ENCODE results near the gene IRF7.
"Not testable (repeated sequence)": the region's sequence is repeated elsewhere in the genome, so short reads cannot be mapped to it uniquely, and the experiment has no call there.

Gene IRF7

GRCh38 chr11:577611-577894, 38.2 kb downstream of the IRF7 start:
- DNase-seq: no peak

GRCh38 chr11:576811-577610, 38.7 kb downstream of the IRF7 start:
- DNase-seq: no peak

DNA sequence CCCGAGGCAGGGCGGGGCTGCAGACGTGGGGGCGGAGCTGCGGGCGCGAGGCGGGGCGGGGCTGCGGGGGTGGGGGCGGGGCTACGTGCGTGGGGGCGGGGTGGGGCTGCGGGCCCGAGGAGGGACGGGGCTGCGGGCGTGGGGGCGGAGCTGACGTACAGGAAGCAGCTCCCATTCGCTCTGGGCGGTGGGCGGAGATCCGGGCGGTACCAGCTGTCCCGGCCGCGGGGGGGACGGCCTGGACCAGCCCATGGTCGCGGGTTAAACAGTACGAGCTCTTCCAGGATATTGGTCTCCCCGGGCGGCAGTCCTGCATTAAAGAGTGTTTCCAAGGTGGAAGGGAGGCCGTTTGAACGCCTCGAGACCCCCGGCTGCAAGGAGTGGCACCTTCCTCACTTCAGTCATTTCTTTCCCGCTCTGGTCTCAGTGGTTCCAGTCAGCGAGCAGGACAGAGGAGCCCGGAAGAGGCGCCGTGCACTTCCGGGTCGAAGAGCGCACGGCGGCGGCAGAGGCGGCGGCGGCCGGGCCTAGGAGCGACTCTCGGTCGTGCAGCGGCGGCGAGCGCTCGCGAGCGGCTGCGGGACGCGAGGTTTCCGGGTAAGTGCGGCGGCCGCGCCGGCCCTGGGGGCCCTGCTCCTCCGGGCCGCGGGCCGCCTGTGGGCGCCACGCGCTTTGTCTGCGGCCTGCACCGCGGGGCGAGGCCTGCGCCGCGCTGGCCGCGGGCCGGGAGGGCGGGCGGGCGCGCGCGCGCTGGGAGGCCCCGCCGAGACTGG, 39.6 kb downstream of the IRF7 start, which contains the start of gene PHRF1:
Gene PHRF1 (plus strand): TSS at position 475 of the 773 bp plus-strand sequence. CDS start 5,043 bp downstream, outside the sequence.
- peak; percentile 94 for DNase-seq

- DNase-seq: peak; percentile 71
Measured at GRCh38 chr11:575313-575995, 40.3 kb downstream of the IRF7 start.

- no peak for DNase-seq
Measured at GRCh38 chr11:574632-575312, 41.0 kb downstream of the IRF7 start.

GRCh38 chr11:574031-574570, 41.6 kb downstream of the IRF7 start:
- not testable (repeated sequence) for DNase-seq

GRCh38 chr11:573146-573759, 42.5 kb downstream of the IRF7 start:
- DNase-seq: no peak

- no peak for DNase-seq
Measured at GRCh38 chr11:571802-572185, 44.0 kb downstream of the IRF7 start.

GRCh38 chr11:569158-569885, 46.4 kb downstream of the IRF7 start:
- DNase-seq: no peak

GRCh38 chr11:568306-569157, 47.2 kb downstream of the IRF7 start:
- DNase-seq: peak; percentile 79

- no peak for DNase-seq
Measured at GRCh38 chr11:567629-568292, 48.0 kb downstream of the IRF7 start.

GRCh38 chr11:567011-567628, 48.6 kb downstream of the IRF7 start:
- DNase-seq: no peak

DNA sequence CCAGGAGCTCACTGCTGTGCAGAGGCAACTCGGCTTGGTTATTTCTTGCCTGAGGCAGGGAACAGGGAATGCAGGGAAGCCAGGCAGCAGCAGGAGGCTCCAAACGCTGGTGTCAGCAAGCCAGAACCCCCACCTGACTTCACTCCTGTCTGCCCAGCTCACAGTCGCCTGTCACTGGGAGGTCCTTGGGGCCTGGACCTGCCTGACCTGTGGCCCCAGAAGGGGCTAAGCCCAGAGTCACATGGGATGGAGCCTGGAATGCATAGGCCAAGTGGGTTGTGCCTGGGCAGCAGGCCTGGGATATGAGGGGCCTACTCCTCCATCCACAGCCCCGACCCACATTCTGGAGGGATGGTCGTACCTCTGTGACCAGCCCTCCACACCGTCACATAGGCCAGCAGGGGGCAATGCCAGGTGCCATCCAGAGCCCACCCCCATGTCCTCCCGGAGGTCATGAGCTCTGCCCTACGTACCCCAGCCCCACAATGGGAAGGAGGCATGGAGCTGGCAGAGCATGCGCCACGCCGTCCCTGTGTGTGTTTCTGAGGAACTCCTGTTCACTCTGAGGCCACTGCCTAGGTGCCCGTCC, 49.7 kb downstream of the IRF7 start:
- DNase-seq: no peak

- DNase-seq: no peak
Measured at GRCh38 chr11:563812-564578, 51.8 kb downstream of the IRF7 start.

- DNase-seq: no peak
Measured at GRCh38 chr11:563066-563811, 52.5 kb downstream of the IRF7 start.

Measured in NCI-H510A treated with DMSO at 0.1 percent for 48 hours (cell line).